GM12801 (cell line): ENCODE results near the gene CALU.

Experiments
- TF ChIP-seq, protein P1 (sequence below): IDR thresholded peaks from one replicate; pipeline ENCODE4 v1.5.1; 2011; ENCODE audit warnings: control low read depth; ENCODE audit not compliant: insufficient read length; ENCODE audit errors: extremely low read depth

The CALU gene

GRCh38 chr7:128699895-128700294 lies 39.3 kb upstream of the CALU start:
- TF ChIP-seq, protein P1, sequence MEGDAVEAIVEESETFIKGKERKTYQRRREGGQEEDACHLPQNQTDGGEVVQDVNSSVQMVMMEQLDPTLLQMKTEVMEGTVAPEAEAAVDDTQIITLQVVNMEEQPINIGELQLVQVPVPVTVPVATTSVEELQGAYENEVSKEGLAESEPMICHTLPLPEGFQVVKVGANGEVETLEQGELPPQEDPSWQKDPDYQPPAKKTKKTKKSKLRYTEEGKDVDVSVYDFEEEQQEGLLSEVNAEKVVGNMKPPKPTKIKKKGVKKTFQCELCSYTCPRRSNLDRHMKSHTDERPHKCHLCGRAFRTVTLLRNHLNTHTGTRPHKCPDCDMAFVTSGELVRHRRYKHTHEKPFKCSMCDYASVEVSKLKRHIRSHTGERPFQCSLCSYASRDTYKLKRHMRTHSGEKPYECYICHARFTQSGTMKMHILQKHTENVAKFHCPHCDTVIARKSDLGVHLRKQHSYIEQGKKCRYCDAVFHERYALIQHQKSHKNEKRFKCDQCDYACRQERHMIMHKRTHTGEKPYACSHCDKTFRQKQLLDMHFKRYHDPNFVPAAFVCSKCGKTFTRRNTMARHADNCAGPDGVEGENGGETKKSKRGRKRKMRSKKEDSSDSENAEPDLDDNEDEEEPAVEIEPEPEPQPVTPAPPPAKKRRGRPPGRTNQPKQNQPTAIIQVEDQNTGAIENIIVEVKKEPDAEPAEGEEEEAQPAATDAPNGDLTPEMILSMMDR = no peak

DNA sequence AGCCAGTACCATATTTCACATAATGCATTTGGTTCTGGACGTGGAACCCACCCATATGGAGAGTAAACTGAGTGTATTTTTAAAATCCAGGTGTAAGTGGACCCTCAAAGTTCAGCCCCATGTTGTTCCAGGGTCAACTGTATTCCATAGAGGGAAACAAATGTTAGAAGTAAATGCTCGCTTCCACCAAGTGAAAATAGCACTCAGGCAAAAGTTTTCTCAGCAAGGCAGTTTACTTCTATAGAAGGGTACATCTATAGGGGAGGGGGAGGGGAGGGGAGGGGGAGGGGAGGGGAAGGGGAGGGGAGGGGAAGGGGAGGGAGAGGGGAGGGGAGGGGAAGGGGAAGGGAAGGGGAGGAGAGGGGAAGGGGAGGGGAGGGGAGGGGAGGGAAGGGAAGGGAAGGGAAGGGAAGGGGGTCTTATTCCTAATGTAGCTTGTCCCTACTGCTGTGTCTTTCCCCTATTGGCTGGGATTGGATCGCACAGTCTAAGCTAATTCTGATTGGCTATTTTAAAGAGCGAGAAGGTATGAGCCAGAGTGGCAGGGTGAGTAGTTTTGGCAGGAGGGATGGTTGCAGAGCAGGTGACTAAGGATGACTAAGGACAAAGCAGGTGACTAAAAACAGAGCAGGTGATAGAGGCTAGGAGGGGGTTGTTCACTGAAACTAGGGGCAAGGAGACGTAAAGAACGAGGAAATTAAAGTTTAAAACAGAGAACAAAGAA lies 37.9 kb upstream of the CALU start:
- TF ChIP-seq, protein P1 = no peak

GRCh38 chr7:128703609-128704241 lies 35.4 kb upstream of the CALU start:
- TF ChIP-seq, protein P1 = no peak

DNA sequence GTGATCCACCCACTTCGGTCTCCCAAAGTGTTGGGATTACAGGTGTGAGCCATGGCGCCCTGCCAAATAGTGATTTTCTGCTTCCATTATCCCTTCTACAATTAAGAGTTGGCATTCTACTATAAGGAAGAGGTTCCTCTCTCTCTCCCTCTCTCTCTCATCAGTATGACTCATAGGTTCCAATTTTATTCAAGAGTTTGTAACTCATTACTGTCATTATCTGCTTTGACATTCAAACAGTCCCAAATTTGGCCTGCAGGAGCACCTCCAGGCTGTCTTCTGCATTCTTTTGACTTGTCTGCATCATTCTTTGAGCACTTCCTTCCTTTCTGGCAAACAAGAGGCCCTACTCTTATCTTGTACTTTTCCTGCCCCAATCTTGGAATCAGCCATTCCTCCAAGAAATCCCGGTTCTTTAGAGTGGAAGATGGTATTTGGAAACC lies 33.2 kb upstream of the CALU start:
- TF ChIP-seq, protein P1 = no peak

- TF ChIP-seq, protein P1 = no peak
Measured at GRCh38 chr7:128707752-128708151, 31.4 kb upstream of the CALU start.

GRCh38 chr7:128708235-128708634 lies 30.9 kb upstream of the CALU start:
- TF ChIP-seq, protein P1 = no peak

DNA sequence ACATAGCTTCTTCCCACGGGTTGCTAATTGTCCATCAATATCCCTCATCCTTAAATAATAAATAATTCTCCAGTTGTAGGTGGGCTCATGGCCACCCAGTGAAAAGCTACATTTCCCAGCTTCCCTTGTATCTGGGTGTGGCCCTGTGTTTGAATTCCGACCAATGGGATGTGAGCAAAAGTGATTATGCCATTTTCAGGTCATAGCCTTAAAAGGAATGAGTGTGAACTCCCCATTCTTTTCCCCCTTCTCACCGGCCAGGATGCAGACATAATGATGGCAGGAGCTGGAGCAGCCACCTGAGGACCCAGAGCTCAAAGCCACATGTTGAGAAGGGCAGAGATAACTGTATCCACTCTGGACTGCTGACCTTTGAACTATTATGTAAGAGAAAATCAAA lies 30.3 kb upstream of the CALU start:
- TF ChIP-seq, protein P1 = no peak
